NOMO-1 treated with DMSO at 0.1 percent for 48 hours (cell line): ENCODE measurements around the gene THAP11.
"Not testable (repeated sequence)": the region's sequence is repeated elsewhere in the genome, so short reads cannot be mapped to it uniquely, and the experiment has no call there.

ENCODE experiments used
- DNase-seq: peaks from one replicate; lab custom pipeline; 2025; ENCODE audit not compliant: unreplicated experiment; lab: John Stamatoyannopoulos, UW

Gene THAP11

GRCh38 chr16:67861877-67862276 lies 19.8 kb downstream of the THAP11 start:
- no peak for DNase-seq

- no peak for DNase-seq
Measured at GRCh38 chr16:67862623-67863583, 20.8 kb downstream of the THAP11 start.

GRCh38 chr16:67864044-67864443 lies 21.9 kb downstream of the THAP11 start:
- DNase-seq: not testable (repeated sequence)

- no peak for DNase-seq
Measured at GRCh38 chr16:67864594-67864993, 22.5 kb downstream of the THAP11 start.

- peak; percentile 17 for DNase-seq
Measured at GRCh38 chr16:67865318-67865717, 23.2 kb downstream of the THAP11 start.

GRCh38 chr16:67868290-67868689 lies 26.2 kb downstream of the THAP11 start:
- no peak for DNase-seq

GRCh38 chr16:67869653-67870052 lies 27.5 kb downstream of the THAP11 start:
- DNase-seq: no peak

- no peak for DNase-seq
Measured at GRCh38 chr16:67871256-67871655, 29.1 kb downstream of the THAP11 start.

GRCh38 chr16:67872131-67872630 lies 30.1 kb downstream of the THAP11 start:
- DNase-seq: no peak

GRCh38 chr16:67872631-67873434 lies 30.7 kb downstream of the THAP11 start, which contains the start of gene EDC4:
EDC4 (plus strand) TSS chr16:67873052; CDS start chr16:67873262, 210 bp downstream.
- DNase-seq: peak; percentile 65

- no peak for DNase-seq
Measured at GRCh38 chr16:67873435-67874370, 31.6 kb downstream of the THAP11 start.

- no peak for DNase-seq
Measured at GRCh38 chr16:67874372-67874771, 32.3 kb downstream of the THAP11 start.

GRCh38 chr16:67877064-67877463 lies 34.9 kb downstream of the THAP11 start:
- DNase-seq: no peak

GRCh38 chr16:67878232-67878631 lies 36.1 kb downstream of the THAP11 start:
- DNase-seq: no peak

- DNase-seq: no peak
Measured at GRCh38 chr16:67878846-67879245, 36.7 kb downstream of the THAP11 start.

- DNase-seq: no peak
Measured at GRCh38 chr16:67879462-67879861, 37.3 kb downstream of the THAP11 start.

GRCh38 chr16:67879936-67880335 lies 37.8 kb downstream of the THAP11 start:
- no peak for DNase-seq

- DNase-seq: no peak
Measured at GRCh38 chr16:67880584-67880983, 38.5 kb downstream of the THAP11 start.

GRCh38 chr16:67881621-67882161 lies 39.6 kb downstream of the THAP11 start:
- no peak for DNase-seq
